ENCODE measurements around the gene TRAP1.

DNA sequence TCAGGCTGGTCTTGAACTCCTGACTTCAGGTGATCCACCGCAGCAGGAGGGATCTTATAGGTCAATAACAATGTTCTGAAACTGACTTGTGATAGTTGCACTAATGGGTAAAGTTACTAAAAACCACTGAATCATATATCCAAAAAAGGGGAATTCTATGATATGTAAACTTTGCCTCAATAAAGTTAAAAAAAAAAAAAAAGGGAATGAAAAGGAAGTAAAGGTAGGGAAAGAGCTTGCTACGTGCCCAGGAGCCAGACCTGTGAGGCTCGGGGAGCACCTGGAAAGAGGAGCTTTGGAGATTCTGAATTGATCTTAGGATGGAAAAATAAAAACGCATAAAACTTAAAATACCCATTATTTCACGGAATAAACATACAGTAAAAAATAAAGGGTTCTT, 20.8 kb upstream of the TRAP1 start:
- TF ChIP-seq POLR2AphosphoS5 (IDR thresholded peaks at IDR 0.05; ENCODE audit: low read depth) = no peak
- TF ChIP-seq, protein P1, sequence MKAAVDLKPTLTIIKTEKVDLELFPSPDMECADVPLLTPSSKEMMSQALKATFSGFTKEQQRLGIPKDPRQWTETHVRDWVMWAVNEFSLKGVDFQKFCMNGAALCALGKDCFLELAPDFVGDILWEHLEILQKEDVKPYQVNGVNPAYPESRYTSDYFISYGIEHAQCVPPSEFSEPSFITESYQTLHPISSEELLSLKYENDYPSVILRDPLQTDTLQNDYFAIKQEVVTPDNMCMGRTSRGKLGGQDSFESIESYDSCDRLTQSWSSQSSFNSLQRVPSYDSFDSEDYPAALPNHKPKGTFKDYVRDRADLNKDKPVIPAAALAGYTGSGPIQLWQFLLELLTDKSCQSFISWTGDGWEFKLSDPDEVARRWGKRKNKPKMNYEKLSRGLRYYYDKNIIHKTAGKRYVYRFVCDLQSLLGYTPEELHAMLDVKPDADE (IDR thresholded peaks at IDR 0.05) = no peak
- TF ChIP-seq, protein P2, sequence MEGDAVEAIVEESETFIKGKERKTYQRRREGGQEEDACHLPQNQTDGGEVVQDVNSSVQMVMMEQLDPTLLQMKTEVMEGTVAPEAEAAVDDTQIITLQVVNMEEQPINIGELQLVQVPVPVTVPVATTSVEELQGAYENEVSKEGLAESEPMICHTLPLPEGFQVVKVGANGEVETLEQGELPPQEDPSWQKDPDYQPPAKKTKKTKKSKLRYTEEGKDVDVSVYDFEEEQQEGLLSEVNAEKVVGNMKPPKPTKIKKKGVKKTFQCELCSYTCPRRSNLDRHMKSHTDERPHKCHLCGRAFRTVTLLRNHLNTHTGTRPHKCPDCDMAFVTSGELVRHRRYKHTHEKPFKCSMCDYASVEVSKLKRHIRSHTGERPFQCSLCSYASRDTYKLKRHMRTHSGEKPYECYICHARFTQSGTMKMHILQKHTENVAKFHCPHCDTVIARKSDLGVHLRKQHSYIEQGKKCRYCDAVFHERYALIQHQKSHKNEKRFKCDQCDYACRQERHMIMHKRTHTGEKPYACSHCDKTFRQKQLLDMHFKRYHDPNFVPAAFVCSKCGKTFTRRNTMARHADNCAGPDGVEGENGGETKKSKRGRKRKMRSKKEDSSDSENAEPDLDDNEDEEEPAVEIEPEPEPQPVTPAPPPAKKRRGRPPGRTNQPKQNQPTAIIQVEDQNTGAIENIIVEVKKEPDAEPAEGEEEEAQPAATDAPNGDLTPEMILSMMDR (conservative IDR thresholded peaks at IDR 0.05; ENCODE audit: low read depth in 2 of 2) = no peak
- no peak for TF ChIP-seq JUNB (IDR thresholded peaks at IDR 0.05; ENCODE audit: unreplicated experiment)
- no peak for TF ChIP-seq EZH2 (IDR thresholded peaks at IDR 0.05; ENCODE audit: low read depth, unreplicated experiment)
- no peak for TF ChIP-seq REST (IDR thresholded peaks at IDR 0.05; ENCODE audit: unreplicated experiment)
